H1 (cell line): ENCODE data around the gene SLC9A4. TPM values are rescaled to one million over a fixed set of nuclear protein-coding genes. Genes with fewer than 3 reads are reported as not detected.

Experiments used
- CTCF ChIA-PET: fragments of 300-600 bp; sonication (Branson Sonifier 250); formaldehyde crosslinking; loops from one replicate; lab custom pipeline; 2021; ENCODE audit not compliant: partially characterized antibody; lab: Charles Lee
- POLR2A ChIA-PET: fragments of 300-600 bp; sonication (Branson Sonifier 250); formaldehyde crosslinking; loops from one replicate; lab custom pipeline; 2021; ENCODE audit warnings: inconsistent platforms; ENCODE audit not compliant: partially characterized antibody; lab: Charles Lee
- DNase-seq, 2 experiments: peaks; one replicate each; pipeline versions ENCODE4 v3.0.0 to v3.0.0-alpha.2; 2010 to 2022; ENCODE audit warnings: low spot score in 2 of 2, low read depth in 1 of 2, mixed read lengths in 1 of 2
- FAIRE-seq: peaks from 2 replicates; lab custom pipeline; 2011; peaks lifted over from hg19 to GRCh38; lab: Jason Lieb, UNC
- H2AFZ ChIP-seq: 2 replicates; pipeline ENCODE4 v1.8.1; 2012; ENCODE audit warnings: low read length, inconsistent platforms
- H2AK5ac ChIP-seq: 2 replicates; pipeline ENCODE4 v1.6.1; 2013; ENCODE audit warnings: low read depth, low read length
- H2BK120ac ChIP-seq: replicated peaks from 2 replicates; pipeline ENCODE3; 2013; ENCODE audit warnings: low read depth, low read length, inconsistent platforms
- H2BK12ac ChIP-seq: 2 replicates; pipeline ENCODE4 v1.6.1; 2013; ENCODE audit warnings: low read depth, low read length
- H2BK15ac ChIP-seq: 2 replicates; pipeline ENCODE4 v1.6.1; 2013; ENCODE audit warnings: low read length
- H2BK20ac ChIP-seq: 2 replicates; pipeline ENCODE4 v1.6.1; 2013; ENCODE audit warnings: low read length
- H2BK5ac ChIP-seq: 2 replicates; pipeline ENCODE4 v1.6.1; 2013; ENCODE audit warnings: low read depth, low read length
- H3K14ac ChIP-seq: 2 replicates; pipeline ENCODE4 v1.6.1; 2013; ENCODE audit warnings: inconsistent platforms; ENCODE audit not compliant: insufficient read length
- H3K18ac ChIP-seq: 2 replicates; pipeline ENCODE4 v1.6.1; 2013; ENCODE audit warnings: low read length; ENCODE audit errors: extremely low read depth
- H3K23ac ChIP-seq: 2 replicates; pipeline ENCODE4 v1.6.1; 2013; ENCODE audit warnings: inconsistent platforms; ENCODE audit not compliant: insufficient read length
- H3K23me2 ChIP-seq: 2 replicates; pipeline ENCODE4 v1.6.1; 2013; ENCODE audit warnings: low read depth, low read length
- H3K27ac ChIP-seq: 2 replicates; pipeline ENCODE4 v1.6.1; 2011; ENCODE audit warnings: low read depth, low read length, inconsistent platforms
- H3K27me3 ChIP-seq, 4 experiments: replicated peaks in 1 of 4; 1 replicate in 1 of 4; 2 replicates in 3 of 4; pipeline versions ENCODE4 v1.6.1 to v1.8.1; 2011 to 2013; ENCODE audit warnings: low read length in 3 of 4, mild to moderate bottlenecking in 3 of 4, inconsistent platforms in 2 of 4, mixed read lengths in 2 of 4, moderate library complexity in 1 of 4; ENCODE audit not compliant: control insufficient read depth in 3 of 4, insufficient read depth in 3 of 4; ENCODE audit errors: extremely low read depth in 1 of 4
- H3K36me3 ChIP-seq, 4 experiments: 2 replicates each; pipeline versions ENCODE4 v1.6.1 to v1.8.1; 2011 to 2013; ENCODE audit warnings: mild to moderate bottlenecking in 4 of 4, low read length in 3 of 4, moderate library complexity in 2 of 4, control low read depth in 1 of 4, inconsistent platforms in 1 of 4; ENCODE audit not compliant: insufficient read depth in 4 of 4, control insufficient read depth in 2 of 4
- H3K4ac ChIP-seq: replicated peaks from 2 replicates; pipeline ENCODE3; 2013; ENCODE audit warnings: low read length, low read depth, mixed read lengths, inconsistent platforms; ENCODE audit not compliant: insufficient read length
- H3K4me1 ChIP-seq, 4 experiments: replicated peaks in 1 of 4; 1 replicate in 1 of 4; 2 replicates in 3 of 4; pipeline versions ENCODE4 v1.6.1 to v1.8.1; 2011 to 2013; ENCODE audit warnings: low read length in 3 of 4, inconsistent platforms in 2 of 4, mixed read lengths in 1 of 4; ENCODE audit not compliant: insufficient read depth in 4 of 4, control insufficient read depth in 3 of 4
- H3K4me2 ChIP-seq, 2 experiments: 2 replicates each; pipeline versions ENCODE4 v1.6.1 to v1.8.1; 2011 to 2013; ENCODE audit warnings: low read depth in 2 of 2, low read length in 2 of 2, control low read depth in 1 of 2, inconsistent platforms in 1 of 2, mild to moderate bottlenecking in 1 of 2; ENCODE audit not compliant: insufficient read depth in 1 of 2
- H3K4me3 ChIP-seq, 4 experiments: fragments of 200-600, 300-600 bp in 1 of 4; sonication (generic), shearing (Covaris generic), sonication (Bioruptor Twin) in 1 of 4; 2 replicates each; pipeline versions ENCODE4 v1.5.1 to v1.8.1; 2011 to 2016; ENCODE audit warnings: low read length in 4 of 4, low read depth in 3 of 4, control low read depth in 2 of 4, inconsistent platforms in 2 of 4, mild to moderate bottlenecking in 2 of 4, mixed read lengths in 1 of 4, moderate library complexity in 1 of 4; ENCODE audit not compliant: insufficient read depth in 2 of 4; ENCODE audit errors: extremely low read depth in 1 of 4
- H3K56ac ChIP-seq: replicated peaks from 2 replicates; pipeline ENCODE3; 2013; ENCODE audit warnings: low read depth, mild to moderate bottlenecking, mixed read lengths, low read length, inconsistent platforms; ENCODE audit not compliant: insufficient read length
- H3K79me1 ChIP-seq: 2 replicates; pipeline ENCODE4 v1.6.1; 2013; ENCODE audit warnings: low read depth, low read length, control low read depth
- H3K79me2 ChIP-seq, 2 experiments: 2 replicates each; pipeline versions ENCODE4 v1.6.1 to v1.8.1; 2012 to 2013; ENCODE audit warnings: low read length in 2 of 2, mild to moderate bottlenecking in 2 of 2, inconsistent platforms in 1 of 2; ENCODE audit not compliant: insufficient read depth in 2 of 2, control insufficient read depth in 1 of 2
- H3K9ac ChIP-seq, 4 experiments: replicated peaks in 1 of 4; 1 replicate in 1 of 4; 2 replicates in 3 of 4; pipeline versions ENCODE4 v1.6.1 to v1.8.1; 2011 to 2013; ENCODE audit warnings: low read depth in 3 of 4, low read length in 3 of 4, control low read depth in 2 of 4, mild to moderate bottlenecking in 2 of 4, moderate library complexity in 2 of 4, inconsistent platforms in 1 of 4; ENCODE audit errors: extremely low read depth in 1 of 4
- H3K9me3 ChIP-seq, 2 experiments: 2 replicates each; pipeline versions ENCODE4 v1.6.1 to v1.8.1; 2012 to 2013; ENCODE audit warnings: mild to moderate bottlenecking in 2 of 2, moderate library complexity in 2 of 2, control low read depth in 1 of 2, inconsistent platforms in 1 of 2, low read depth in 1 of 2, low read length in 1 of 2, mixed read lengths in 1 of 2; ENCODE audit not compliant: insufficient read depth in 2 of 2
- H4K20me1 ChIP-seq, 2 experiments: replicated peaks in 1 of 2; 2 replicates each; pipeline versions ENCODE3 to v1.8.1; 2011 to 2013; ENCODE audit warnings: inconsistent platforms in 2 of 2, low read length in 2 of 2, mild to moderate bottlenecking in 1 of 2; ENCODE audit not compliant: insufficient read depth in 2 of 2, control insufficient read depth in 1 of 2
- H4K5ac ChIP-seq: 2 replicates; pipeline ENCODE4 v1.6.1; 2013; ENCODE audit warnings: low read length, low read depth, mixed read lengths, inconsistent platforms; ENCODE audit not compliant: insufficient read length
- H4K8ac ChIP-seq: 2 replicates; pipeline ENCODE4 v1.8.0; 2013; ENCODE audit warnings: mild to moderate bottlenecking, moderate library complexity, low read length, inconsistent platforms; ENCODE audit not compliant: insufficient read depth; ENCODE audit errors: extremely low read depth
- H4K91ac ChIP-seq: replicated peaks from 2 replicates; pipeline ENCODE3; 2013; ENCODE audit warnings: low read length, mixed read lengths, inconsistent platforms; ENCODE audit not compliant: insufficient read length
- FOSL1 ChIP-seq: IDR thresholded peaks from 2 replicates; pipeline ENCODE4 v1.6.1; 2011; ENCODE audit warnings: mild to moderate bottlenecking, low read depth, low read length, moderate library complexity; ENCODE audit not compliant: insufficient read depth
- GABPA ChIP-seq: IDR thresholded peaks from 2 replicates; pipeline ENCODE4 v1.6.1; 2011; ENCODE audit warnings: mild to moderate bottlenecking, low read length, moderate library complexity, borderline replicate concordance; ENCODE audit not compliant: insufficient read depth
- MAFK ChIP-seq: IDR thresholded peaks from 2 replicates; pipeline ENCODE4 v1.6.1; 2012; ENCODE audit warnings: low read depth, mild to moderate bottlenecking, improper control_type of control experiment, low read length
- RXRA ChIP-seq: IDR thresholded peaks from 2 replicates; pipeline ENCODE4 v1.6.1; 2011; ENCODE audit warnings: low read depth, mild to moderate bottlenecking, low read length, moderate library complexity; ENCODE audit not compliant: insufficient read depth
- TAF7 ChIP-seq: optimal IDR thresholded peaks from 2 replicates; pipeline ENCODE3; 2011; ENCODE audit warnings: low read depth, mild to moderate bottlenecking, inconsistent platforms, low read length, moderate library complexity, borderline replicate concordance
- WGBS, 2 experiments: shearing (Covaris generic) in 1 of 2; methylation state at CpG; one replicate each; pipeline versions ENCODE4 v1.1.6 to v1.1.7; 2013 to 2015; ENCODE audit warnings: low lambda C conversion rate in 2 of 2, mixed read lengths in 2 of 2, inconsistent platforms in 1 of 2, low coverage in 1 of 2, missing lambda C conversion rate in 1 of 2; ENCODE audit not compliant: insufficient replicate concordance in 2 of 2, insufficient coverage in 1 of 2, insufficient read length in 1 of 2; ENCODE audit errors: extremely low coverage in 1 of 2, missing lambda C conversion rate in 1 of 2; 5-methylcytosine and 5-hydroxymethylcytosine counted together
- polyA plus RNA-seq, 7 experiments: library from polyadenylated mRNA; depleted of rRNA in 3 of 7; stranded (reverse) in 5 of 7; unstranded in 2 of 7; fragments of >200 nt in 5 of 7; fragments of 200-250 nt in 2 of 7; gene quantifications; 1 replicate in 5 of 7; 2 replicates in 1 of 7; 4 replicates in 1 of 7; pipeline versions ENCODE4 v1.2.1 to v1.2.3, GENCODE V29; 2011 to 2013; ENCODE audit warnings: missing spikeins in 2 of 7, mixed read lengths in 2 of 7
- total RNA-seq: library from RNA; stranded (reverse); fragmentation: NEBNext Ultra II Directional; extraction: Animal tissue kit (Norgen Biotek cat#: 25700); gene quantifications from 2 replicates; pipeline ENCODE4 v1.2.1, GENCODE V29; 2021

The SLC9A4 gene
- total and polyA plus RNA-seq, 2 of the 8 experiments (the other 6 are each of a cell fraction or from before 2014, with no cell fraction given) = not detected

- Histone ChIP-seq H3K36me3 (no peaks in the 10 kb centered on the region), H3K4me2 (no peak overlapping the region), H2AFZ (no peak overlapping the region), H3K23me2 (no peaks in the 10 kb centered on the region), H2BK15ac (no peak overlapping the region), H2BK12ac (no peak overlapping the region), H3K4ac (no peak overlapping the region), H2BK20ac (no peak overlapping the region), H2BK5ac (no peak overlapping the region), H3K79me1 (no peaks in the 10 kb centered on the region), H3K14ac (no peak overlapping the region), H2BK120ac (no peak overlapping the region), H2AK5ac (no peak overlapping the region), H3K18ac (no peak overlapping the region), H4K5ac (no peak overlapping the region), H3K9me3 (no peaks in the 10 kb centered on the region), H3K23ac (no peak overlapping the region), H3K9ac (no peak overlapping the region), H3K4me1 (peaks cover 0 to 3% (median 0%) of the 10 kb centered on the region in 4 experiments; a peak in 1 of 7 replicates), H4K91ac (no peak overlapping the region), H3K27me3 (no peaks in the 10 kb centered on the region), H3K27ac (no peak overlapping the region), H4K8ac (no peak overlapping the region), H3K56ac (no peak overlapping the region), H4K20me1 (no peaks in the 10 kb centered on the region), H3K4me3 (no peak overlapping the region), H3K79me2 (no peaks in the 10 kb centered on the region)
- DNase-seq (no peak), FAIRE-seq (no peak)
- CTCF ChIA-PET = interaction anchor here (0.6 to 1.7 kb wide), 3 partner anchors 10 to 1053 kb away, joined by 3 to 4 read pairs (median 4); no protein-coding TSS in a partner anchor
- WGBS, 2 experiments = 79% methylated on average over 2 of the region's 2 CpGs; no CpG with 5 or more reads in 1 of the 2 experiments
- POLR2A ChIA-PET = no interaction called here
- TF ChIP-seq FOSL1 (no peak), RXRA (no peak), GABPA (no peak), MAFK (no peak), TAF7 (no peak)
Observed at GRCh38 chr2:102509749-102510148, 36.7 kb downstream of the SLC9A4 start.
